Lower lobe of right lung (tissue), 2 donors: Measurements from ENCODE around the gene AKR1B1. TPM values are rescaled to one million over a fixed set of nuclear protein-coding genes. Genes with fewer than 3 reads are reported as not detected.

Source experiments
- ATAC-seq, 2 donors: fragments of 200-7000 bp; cut with Tn5 transposase; one replicate each; pipeline ENCODE4 v1.9.1; 2020 to 2022; ENCODE audit warnings: mild to moderate bottlenecking in 2 of 2, moderate library complexity in 2 of 2
- DNase-seq: peaks from one replicate; pipeline ENCODE4 v3.0.0-alpha.2; 2020
- H3K27ac ChIP-seq: fragments of 200-600 bp; one replicate; pipeline ENCODE4 v1.8.0; 2022
- H3K27me3 ChIP-seq: fragments of 200-600 bp; one replicate; pipeline ENCODE4 v1.8.0; 2022; ENCODE audit warnings: low read depth
- H3K36me3 ChIP-seq: fragments of 200-600 bp; one replicate; pipeline ENCODE4 v1.8.0; 2022; ENCODE audit warnings: mild to moderate bottlenecking
- H3K4me1 ChIP-seq: fragments of 200-600 bp; one replicate; pipeline ENCODE4 v1.8.0; 2022
- H3K4me3 ChIP-seq: fragments of 200-600 bp; one replicate; pipeline ENCODE4 v1.8.0; 2022; ENCODE audit warnings: mild to moderate bottlenecking
- H3K9me3 ChIP-seq: fragments of 200-600 bp; one replicate; pipeline ENCODE4 v1.8.0; 2022
- CTCF ChIP-seq: fragments of 200-600 bp; IDR thresholded peaks from one replicate; pipeline ENCODE4 v1.8.0; 2022; ENCODE audit warnings: antibody characterized with exemption, mild to moderate bottlenecking
- intact Hi-C: fragments of 100-400 bp; cut with DNase I; formaldehyde crosslinking; loops from one replicate; pipeline ENCODE4 v1.11.0; 2022
- total RNA-seq: library from RNA; stranded (reverse); fragmentation: NEBNext Ultra II Directional; extraction: Animal tissue kit (Norgen Biotek cat#: 25700); gene quantifications from one replicate; pipeline ENCODE4 v1.2.1, GENCODE V29; 2021
- donor health status: DM: no; HTN: yes; CAD: no; lungs with severe emphysema.

AKR1B1 gene
- total RNA-seq, 1 donor from 2014 or later: 109 TPM

DNA sequence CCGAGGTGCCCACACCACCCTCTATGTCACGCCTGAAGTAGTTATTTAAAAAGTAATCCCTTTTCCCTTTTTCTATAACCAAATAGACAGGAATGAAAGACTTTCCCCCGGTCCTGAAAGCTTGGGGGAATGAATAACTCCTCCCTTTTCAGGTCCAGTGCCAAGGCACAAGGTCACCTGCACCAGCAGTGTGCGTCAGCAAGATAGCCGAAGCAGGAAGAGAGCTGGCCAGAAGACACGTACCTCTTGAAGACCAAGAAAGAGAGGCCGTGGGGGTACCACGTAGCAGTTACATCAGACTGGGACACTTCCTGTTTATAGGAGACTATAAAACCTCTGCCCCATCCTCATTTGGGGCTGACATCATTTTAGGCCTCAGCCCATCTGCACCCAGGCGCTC, 10.7 kb upstream of the AKR1B1 start:
- DNase-seq: no peak
- no peak for TF ChIP-seq CTCF
- H3K27ac ChIP-seq: no peak overlapping the region

GRCh38 chr7:134468475-134468874, 9.6 kb upstream of the AKR1B1 start:
- no peak overlapping the region for H3K4me3 ChIP-seq
- H3K27ac ChIP-seq: no peak overlapping the region
- H3K36me3 ChIP-seq: no peaks in the 10 kb centered on the region
- ATAC-seq (no peak), DNase-seq (no peak)
- no peaks in the 10 kb centered on the region for H3K4me1 ChIP-seq
- H3K27me3 ChIP-seq: no peaks in the 10 kb centered on the region
- peaks cover 5% of the 10 kb centered on the region for H3K9me3 ChIP-seq
- intact Hi-C loops: no loop called here
- TF ChIP-seq CTCF: no peak

More for the DNA sequence above, 10.7 kb upstream of the AKR1B1 start:
- peaks cover 5% of the 10 kb centered on the region for H3K9me3 ChIP-seq
- H3K4me1 ChIP-seq: no peaks in the 10 kb centered on the region
- H3K36me3 ChIP-seq: no peaks in the 10 kb centered on the region
- H3K27me3 ChIP-seq: no peaks in the 10 kb centered on the region
- no peak for ATAC-seq
- intact Hi-C loops: no loop called here
- no peak overlapping the region for H3K4me3 ChIP-seq

DNA sequence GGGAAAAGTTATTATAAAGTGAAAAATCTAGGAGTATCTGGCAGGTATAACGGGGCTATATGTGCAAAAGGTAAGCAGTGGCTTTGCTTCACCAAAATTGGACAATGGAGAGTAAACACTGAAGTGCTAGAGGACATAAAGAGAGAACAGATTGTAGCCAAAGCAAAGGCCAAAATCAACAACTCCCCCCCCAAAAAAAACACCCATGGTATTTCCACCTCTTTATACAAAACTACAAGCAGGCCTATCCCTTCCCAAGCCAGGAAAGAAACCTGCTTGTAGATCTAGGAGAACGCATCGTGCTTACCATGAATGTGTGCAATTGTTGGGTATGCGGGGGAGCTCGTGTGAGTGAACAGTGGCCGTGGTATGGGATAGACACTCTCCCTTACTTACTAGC, 9.2 kb upstream of the AKR1B1 start:
- Histone ChIP-seq H3K4me3 (no peak overlapping the region), H3K36me3 (no peaks in the 10 kb centered on the region), H3K27me3 (no peaks in the 10 kb centered on the region), H3K9me3 (peaks cover 5% of the 10 kb centered on the region), H3K4me1 (no peaks in the 10 kb centered on the region), H3K27ac (no peak overlapping the region)
- intact Hi-C loops: no loop called here
- ATAC-seq (no peak), DNase-seq (no peak)
- no peak for TF ChIP-seq CTCF

- ATAC-seq: no peak
- peaks cover 5% of the 10 kb centered on the region for H3K9me3 ChIP-seq
- H3K27me3 ChIP-seq: no peaks in the 10 kb centered on the region
- H3K4me3 ChIP-seq: no peak overlapping the region
- intact Hi-C loops: no loop called here
- H3K4me1 ChIP-seq: no peaks in the 10 kb centered on the region
- TF ChIP-seq CTCF: no peak
- H3K36me3 ChIP-seq: no peaks in the 10 kb centered on the region
- no peak overlapping the region for H3K27ac ChIP-seq
- no peak for DNase-seq
Measured at GRCh38 chr7:134465491-134465890, 6.6 kb upstream of the AKR1B1 start.

DNA sequence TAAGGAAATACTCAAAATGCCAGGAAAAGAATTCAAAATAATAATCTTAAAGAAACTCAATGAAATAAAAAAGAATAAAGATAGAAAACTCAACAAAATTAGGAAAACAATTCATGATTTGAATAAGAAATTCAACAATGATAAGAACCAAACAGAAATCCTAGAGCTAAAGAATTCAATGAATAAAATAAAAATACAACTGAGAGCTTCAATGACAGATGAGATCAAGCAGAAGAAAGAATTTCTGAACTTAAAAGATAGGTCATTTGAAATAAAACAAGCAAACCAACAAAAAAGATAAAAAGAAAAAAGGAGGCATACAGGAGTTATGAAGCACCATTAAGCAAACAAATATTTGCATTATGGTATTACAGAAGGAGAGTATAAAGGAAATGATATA, 5.6 kb upstream of the AKR1B1 start:
- no peak for TF ChIP-seq CTCF
- H3K9me3 ChIP-seq: peaks cover 5% of the 10 kb centered on the region
- DNase-seq: no peak

GRCh38 chr7:134463751-134464150, 4.9 kb upstream of the AKR1B1 start:
- ATAC-seq (no peak), DNase-seq (no peak)
- H3K4me3 ChIP-seq: no peak overlapping the region
- H3K4me1 ChIP-seq: peaks cover 5% of the 10 kb centered on the region
- intact Hi-C loops: no loop called here
- H3K27me3 ChIP-seq: peaks cover 4% of the 10 kb centered on the region
- TF ChIP-seq CTCF: no peak
- no peak overlapping the region for H3K27ac ChIP-seq
- peaks cover 5% of the 10 kb centered on the region for H3K9me3 ChIP-seq
- H3K36me3 ChIP-seq: no peaks in the 10 kb centered on the region

More for the DNA sequence above, 5.6 kb upstream of the AKR1B1 start:
- H3K4me1 ChIP-seq: peaks cover 1% of the 10 kb centered on the region
- no peaks in the 10 kb centered on the region for H3K36me3 ChIP-seq
- H3K27ac ChIP-seq: no peak overlapping the region
- H3K4me3 ChIP-seq: no peak overlapping the region
- no peak for ATAC-seq
- intact Hi-C loops: no loop called here
- peaks cover under 1% of the 10 kb centered on the region for H3K27me3 ChIP-seq
